Activated naive CD8-positive, alpha-beta T cell treated with anti-CD3 and anti-CD28 coated beads, Interleukin-2, amount 10 ng/mL, durations not matched to agents 7 days and 5 days (primary cell): ENCODE measurements around the gene EAF2. TPM values are rescaled to one million over a fixed set of nuclear protein-coding genes. Genes with fewer than 3 reads are reported as not detected.

ENCODE experiments used
- ATAC-seq: fragments of 150-1000 bp; cut with Tn5 transposase; one replicate; pipeline ENCODE4 v1.10.0; 2021; ENCODE audit warnings: low read depth, moderate library complexity
- POLR2A ChIA-PET: fragments of 350-600 bp; sonication (Branson Sonifier 250); formaldehyde crosslinking; loops from one replicate; lab custom pipeline; 2021; ENCODE audit warnings: antibody characterized with exemption; lab: Charles Lee
- DNase-seq: peaks from one replicate; pipeline ENCODE4 v3.0.0; 2021
- H3K27ac Mint-ChIP-seq: one replicate; pipeline ENCODE4 v1.8.0; 2022; ENCODE audit warnings: mild to moderate bottlenecking, mixed read lengths
- H3K27me3 Mint-ChIP-seq: one replicate; pipeline ENCODE4 v1.8.0; 2022; ENCODE audit warnings: mild to moderate bottlenecking, moderate library complexity, mixed read lengths
- H3K36me3 Mint-ChIP-seq: one replicate; pipeline ENCODE4 v1.8.0; 2021; ENCODE audit warnings: mild to moderate bottlenecking, mixed read lengths
- H3K4me1 Mint-ChIP-seq: one replicate; pipeline ENCODE4 v1.8.0; 2021; ENCODE audit warnings: mixed read lengths
- H3K4me3 Mint-ChIP-seq: one replicate; pipeline ENCODE4 v1.8.0; 2022; ENCODE audit warnings: mild to moderate bottlenecking, moderate library complexity, mixed read lengths
- H3K9me3 Mint-ChIP-seq: one replicate; pipeline ENCODE4 v1.8.0; 2021; ENCODE audit warnings: mixed read lengths
- total RNA-seq, 2 experiments: library from RNA; stranded (reverse); gene quantifications; one replicate each; pipeline ENCODE4 v1.2.3, GENCODE V29; 2021

Gene EAF2
- total RNA-seq = 10 to 100 TPM; 11.4 to 13.3 TPM

DNA sequence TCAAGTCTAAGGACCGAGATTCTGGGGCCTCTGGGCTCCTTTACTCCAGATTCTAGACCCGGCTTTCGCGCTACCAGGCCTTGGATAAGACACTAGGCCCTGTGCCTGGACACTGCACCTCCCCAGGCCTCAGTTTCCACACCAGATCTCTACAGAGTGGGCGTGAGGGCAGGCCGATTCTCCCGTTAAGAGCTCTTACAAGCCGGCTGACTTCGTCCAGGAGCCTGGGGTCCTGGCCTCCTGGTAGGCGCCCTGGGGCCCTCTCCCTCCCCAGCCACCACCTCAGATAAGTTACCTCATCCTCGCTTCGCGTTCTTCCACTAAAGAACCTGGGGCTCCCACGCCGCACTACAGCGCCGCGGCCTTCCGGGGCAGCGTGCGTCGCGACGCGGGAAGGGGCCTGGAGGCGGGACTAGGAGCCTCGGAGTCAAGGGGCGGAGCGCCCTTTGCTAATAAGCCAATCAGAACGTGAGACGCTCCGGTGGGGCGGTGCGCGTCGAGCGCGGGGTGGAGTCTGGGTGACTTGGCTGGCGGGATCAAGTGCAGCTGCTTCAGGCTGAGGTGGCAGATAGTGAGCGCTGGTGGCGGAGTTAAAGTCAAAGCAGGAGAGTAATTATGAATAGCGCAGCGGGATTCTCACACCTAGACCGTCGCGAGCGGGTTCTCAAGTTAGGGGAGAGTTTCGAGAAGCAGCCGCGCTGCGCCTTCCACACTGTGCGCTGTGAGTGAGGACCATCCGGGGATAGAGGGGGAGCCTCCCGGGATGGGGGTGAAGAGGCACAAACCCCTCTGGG, at the start of gene EAF2, which contains the start of gene IQCB1:
TSS of gene EAF2 (plus strand) at position 539 of the 794 bp plus-strand sequence. CDS start at position 616, 77 bp downstream.
TSS of gene IQCB1 (minus strand) at position 390 of the 794 bp plus-strand sequence. CDS start 6,100 bp downstream, outside the sequence.
- H3K9me3 Mint-ChIP-seq = no peaks in the 10 kb centered on the region
- no peaks in the 10 kb centered on the region for H3K27me3 Mint-ChIP-seq
- peaks cover 29% of the 10 kb centered on the region for H3K36me3 Mint-ChIP-seq
- peak; percentile 95 for DNase-seq
- peak within 1 kb of the TSS; percentile 95 for H3K4me3 Mint-ChIP-seq
- POLR2A ChIA-PET = interaction anchor here (1.0 to 1.7 kb wide), 5 partner anchors 9 to 519 kb away, joined by 4 to 9 read pairs (median 5); partner anchors contain the start of gene GOLGB1
- peak; percentile 98 for ATAC-seq
- H3K27ac Mint-ChIP-seq = peak within 1 kb of the TSS; percentile 90
- H3K4me1 Mint-ChIP-seq = peaks cover 37% of the 10 kb centered on the region

DNA sequence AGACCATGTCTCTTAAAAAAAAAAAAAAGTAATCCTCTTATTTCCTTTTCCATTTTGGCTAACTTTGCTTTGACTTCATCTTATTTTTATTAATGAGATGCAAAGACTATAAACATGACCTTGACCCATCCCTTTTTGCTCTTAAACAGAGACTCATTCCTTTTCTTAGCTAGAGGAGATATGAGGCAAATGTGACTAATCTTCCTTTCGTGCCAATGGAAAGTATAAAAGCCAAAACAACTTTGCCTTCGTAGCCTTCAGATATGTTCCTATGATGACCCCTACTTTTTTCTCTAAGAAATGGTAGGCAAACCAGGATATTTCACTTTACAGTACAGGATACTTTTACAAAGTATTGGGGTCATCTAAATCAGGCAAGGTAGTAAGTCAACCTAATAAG, 48.5 kb upstream of the EAF2 start:
- Mint-ChIP-seq H3K27ac (no peak overlapping the region), H3K36me3 (peaks cover 36% of the 10 kb centered on the region), H3K4me3 (no peak overlapping the region), H3K4me1 (no peaks in the 10 kb centered on the region), H3K27me3 (no peaks in the 10 kb centered on the region), H3K9me3 (no peaks in the 10 kb centered on the region)
- no peak for DNase-seq
- ATAC-seq = no peak
- POLR2A ChIA-PET = no interaction called here

DNA sequence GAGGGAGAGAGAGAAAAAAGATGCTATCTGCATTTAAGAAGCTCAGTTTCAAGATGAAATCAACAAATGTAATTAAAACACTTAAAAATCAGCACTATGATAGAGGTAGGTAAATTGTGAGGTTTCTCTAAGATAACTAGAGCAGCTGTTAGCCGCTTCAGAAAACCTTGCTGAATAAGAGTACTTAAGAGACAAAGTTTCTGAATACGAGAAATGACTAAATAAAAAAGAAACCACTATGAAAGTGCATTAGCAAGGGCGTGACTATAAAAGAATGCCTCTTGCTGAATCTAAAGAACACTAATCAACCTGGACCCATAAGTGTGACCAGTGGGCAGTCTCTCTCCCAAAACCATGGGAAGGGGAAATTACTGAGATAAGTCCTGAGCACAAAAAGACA, 41.9 kb upstream of the EAF2 start:
- Mint-ChIP-seq H3K27ac (no peak overlapping the region), H3K4me3 (no peak overlapping the region), H3K27me3 (no peaks in the 10 kb centered on the region), H3K36me3 (peaks cover 31% of the 10 kb centered on the region), H3K4me1 (no peaks in the 10 kb centered on the region), H3K9me3 (no peaks in the 10 kb centered on the region)
- POLR2A ChIA-PET = no interaction called here
- DNase-seq = no peak
- ATAC-seq = no peak

DNA sequence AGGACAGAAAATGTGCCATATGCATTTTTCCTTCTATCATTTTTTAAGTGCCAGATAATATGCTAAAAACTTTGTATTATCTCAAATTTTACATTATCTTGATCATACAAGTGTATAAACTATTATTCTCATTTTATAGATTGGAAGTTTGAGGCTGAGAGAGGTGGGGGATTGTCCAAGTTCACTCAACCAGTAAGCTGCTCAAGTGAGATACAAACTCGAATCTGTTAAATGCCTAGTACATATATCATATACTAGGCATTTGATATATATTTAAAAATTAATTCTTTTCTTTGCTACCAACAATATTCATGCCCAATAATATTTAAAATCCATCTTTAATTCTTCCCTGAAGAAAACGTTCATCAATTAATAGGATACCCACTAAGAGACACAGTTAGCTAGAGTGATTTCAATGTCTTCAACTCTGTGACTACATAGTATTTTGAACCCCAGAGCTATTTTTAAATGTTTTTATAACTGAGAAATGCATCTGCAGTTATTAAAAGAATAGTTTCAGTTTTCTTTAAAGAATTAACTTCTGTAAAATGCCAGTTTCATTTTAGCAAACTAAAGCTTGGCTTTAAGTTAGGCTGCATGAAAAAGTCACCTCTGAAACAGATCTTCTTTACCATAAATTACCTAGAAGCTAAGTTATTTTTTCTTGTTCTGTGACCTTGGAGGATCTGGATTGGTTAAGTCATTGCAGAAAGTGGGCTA, 40.6 kb upstream of the EAF2 start:
- Mint-ChIP-seq H3K4me1 (no peaks in the 10 kb centered on the region), H3K27me3 (no peaks in the 10 kb centered on the region), H3K36me3 (peaks cover 20% of the 10 kb centered on the region), H3K27ac (no peak overlapping the region), H3K9me3 (no peaks in the 10 kb centered on the region), H3K4me3 (no peak overlapping the region)
- ATAC-seq = no peak
- POLR2A ChIA-PET = no interaction called here
- DNase-seq = no peak

DNA sequence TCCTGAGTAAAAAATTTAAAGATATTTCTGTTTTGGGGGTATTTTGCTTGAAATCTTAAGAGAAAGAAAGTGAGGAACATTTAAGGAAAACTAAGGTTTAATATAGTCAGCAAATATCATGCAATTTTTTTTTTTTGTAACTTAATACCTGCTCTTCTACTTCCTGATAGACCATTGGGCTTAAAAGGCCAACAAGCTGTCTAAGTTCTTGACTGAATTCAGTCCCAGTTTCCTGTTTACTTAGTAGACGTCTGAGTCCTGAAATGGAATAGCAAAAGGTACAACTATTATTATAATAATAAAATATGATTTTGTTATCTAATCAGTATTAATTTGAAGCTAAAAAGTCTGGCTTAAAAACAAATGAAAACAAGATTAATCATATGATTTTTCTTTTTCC, 38.0 kb upstream of the EAF2 start:
- Mint-ChIP-seq H3K27ac (no peak overlapping the region), H3K4me3 (no peak overlapping the region), H3K36me3 (peaks cover 22% of the 10 kb centered on the region), H3K27me3 (no peaks in the 10 kb centered on the region), H3K9me3 (no peaks in the 10 kb centered on the region), H3K4me1 (peaks cover 2% of the 10 kb centered on the region)
- no peak for DNase-seq
- no peak for ATAC-seq
- POLR2A ChIA-PET = no interaction called here

DNA sequence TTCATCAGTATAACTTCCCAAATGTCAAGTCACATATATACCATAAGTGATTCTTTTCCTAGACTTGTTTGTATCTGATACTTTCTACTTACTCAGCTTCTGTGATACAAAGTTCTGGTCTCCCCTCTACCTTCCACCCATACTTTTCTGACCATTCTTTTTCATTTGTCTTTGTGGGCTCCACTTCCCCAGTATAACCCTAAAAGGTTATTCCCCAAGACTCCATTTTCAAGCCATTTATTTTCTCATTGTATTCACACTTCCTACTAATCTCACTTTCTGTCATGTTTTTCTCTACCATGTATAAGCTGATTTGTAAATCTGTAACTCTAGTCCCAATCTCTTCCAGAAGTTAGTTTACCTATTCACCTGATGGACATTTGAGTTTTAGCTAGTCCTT, 34.1 kb upstream of the EAF2 start:
- Mint-ChIP-seq H3K4me1 (peaks cover 2% of the 10 kb centered on the region), H3K4me3 (no peak overlapping the region), H3K9me3 (no peaks in the 10 kb centered on the region), H3K27ac (no peak overlapping the region), H3K36me3 (peaks cover 38% of the 10 kb centered on the region), H3K27me3 (no peaks in the 10 kb centered on the region)
- POLR2A ChIA-PET = no interaction called here
- no peak for ATAC-seq
- no peak for DNase-seq

DNA sequence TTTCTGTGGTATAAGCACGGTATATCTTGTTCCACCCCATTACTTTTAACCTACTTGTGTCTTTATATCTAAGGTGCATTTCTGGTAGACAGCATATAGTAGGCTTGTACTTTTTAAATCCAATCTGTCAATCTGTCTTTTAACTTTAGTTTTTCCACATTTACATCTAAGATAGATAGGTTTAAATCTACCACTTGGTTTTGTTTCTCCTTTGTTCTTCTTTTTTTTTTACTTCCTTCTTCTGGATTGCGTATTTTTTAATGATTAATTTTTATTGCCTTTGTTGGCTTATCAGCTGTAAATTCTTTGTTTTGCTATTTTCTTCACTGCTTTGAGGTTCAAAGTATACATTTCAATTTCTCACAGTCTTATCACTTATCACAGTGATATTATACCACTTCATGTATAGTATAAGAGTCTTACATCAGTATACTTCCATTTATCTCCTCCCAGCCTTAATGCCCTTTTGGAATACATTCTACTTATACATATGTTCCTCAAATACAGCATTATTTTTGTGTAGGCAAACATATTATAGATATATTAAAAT, 31.2 kb upstream of the EAF2 start:
- no peak overlapping the region for H3K27ac Mint-ChIP-seq
- POLR2A ChIA-PET = no interaction called here
- H3K36me3 Mint-ChIP-seq = peaks cover 41% of the 10 kb centered on the region
- no peaks in the 10 kb centered on the region for H3K9me3 Mint-ChIP-seq
- H3K4me1 Mint-ChIP-seq = peaks cover 2% of the 10 kb centered on the region
- H3K4me3 Mint-ChIP-seq = no peak overlapping the region
- ATAC-seq (no peak), DNase-seq (no peak)
- no peaks in the 10 kb centered on the region for H3K27me3 Mint-ChIP-seq

DNA sequence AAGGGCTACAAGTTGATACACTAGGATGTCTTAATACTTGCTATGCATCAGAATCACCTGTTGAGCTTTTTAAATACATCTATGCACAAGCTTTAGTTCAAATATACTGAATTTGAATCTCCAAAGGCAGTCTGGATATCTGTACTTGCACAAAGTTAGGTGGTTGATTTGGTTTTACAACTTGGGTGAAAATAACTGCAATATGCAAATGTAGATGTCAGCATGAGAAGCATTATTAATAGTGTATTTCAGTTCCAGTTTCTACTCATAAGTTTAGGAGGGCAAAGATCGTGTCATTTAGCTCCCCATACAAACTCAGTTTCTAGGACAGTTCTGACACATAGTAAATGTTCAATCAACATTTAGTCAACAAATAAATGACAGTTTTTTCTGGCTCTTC, 25.8 kb upstream of the EAF2 start:
- no peak overlapping the region for H3K27ac Mint-ChIP-seq
- POLR2A ChIA-PET = no interaction called here
- peaks cover 9% of the 10 kb centered on the region for H3K4me1 Mint-ChIP-seq
- no peak overlapping the region for H3K4me3 Mint-ChIP-seq
- no peaks in the 10 kb centered on the region for H3K27me3 Mint-ChIP-seq
- H3K9me3 Mint-ChIP-seq = no peaks in the 10 kb centered on the region
- ATAC-seq (no peak), DNase-seq (no peak)
- H3K36me3 Mint-ChIP-seq = peaks cover 42% of the 10 kb centered on the region

DNA sequence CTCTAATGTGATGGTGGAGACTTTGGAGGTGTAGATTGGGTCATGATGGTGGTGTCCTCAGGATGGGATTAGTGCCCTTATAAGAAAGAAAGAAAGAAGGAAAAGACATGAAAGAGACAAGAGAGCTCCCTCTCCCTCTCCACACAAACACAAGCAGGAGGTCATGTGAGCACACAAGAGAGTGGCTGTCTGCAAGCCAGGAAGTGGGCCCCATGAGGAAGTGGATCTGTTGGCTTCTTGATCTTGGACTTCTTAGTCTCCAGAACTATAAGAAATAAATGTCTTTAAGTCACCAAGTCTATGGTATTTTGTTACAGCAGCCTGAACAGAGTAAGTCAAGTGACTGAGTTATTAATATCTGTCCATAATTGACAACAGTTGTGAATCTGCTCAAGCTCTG, 17.3 kb upstream of the EAF2 start:
- Mint-ChIP-seq H3K9me3 (peaks cover 14% of the 10 kb centered on the region), H3K27ac (peak overlapping the region; percentile 35), H3K4me3 (no peak overlapping the region), H3K27me3 (no peaks in the 10 kb centered on the region), H3K4me1 (peaks cover 29% of the 10 kb centered on the region), H3K36me3 (peaks cover 79% of the 10 kb centered on the region)
- no peak for DNase-seq
- POLR2A ChIA-PET = interaction anchor here (2.0 kb wide), 1 partner anchor 17 kb away, joined by 6 read pairs; the partner anchor contains the start of genes EAF2 and IQCB1
- no peak for ATAC-seq

DNA sequence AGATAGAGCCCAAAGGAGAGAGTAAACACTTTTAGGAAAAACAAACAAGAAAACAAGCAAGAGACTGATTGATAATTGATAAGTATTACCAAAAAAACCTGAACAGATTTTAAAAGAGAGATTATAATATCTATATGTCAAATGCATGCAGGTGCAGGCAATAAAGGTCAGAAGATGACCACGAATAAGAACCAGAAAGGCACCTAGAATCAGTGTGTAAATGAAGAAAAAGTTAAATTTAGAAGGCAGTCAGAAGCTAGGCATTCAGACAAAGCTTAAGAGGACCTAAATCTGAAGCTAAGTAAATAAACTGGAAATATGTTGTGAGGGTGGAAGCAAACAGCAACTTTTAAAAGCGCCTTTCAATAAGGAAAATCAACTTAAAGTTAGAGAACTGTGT, 16.4 kb upstream of the EAF2 start:
- DNase-seq (no peak), ATAC-seq (no peak)
- peaks cover 84% of the 10 kb centered on the region for H3K36me3 Mint-ChIP-seq
- H3K9me3 Mint-ChIP-seq = peaks cover 18% of the 10 kb centered on the region
- peaks cover 24% of the 10 kb centered on the region for H3K4me1 Mint-ChIP-seq
- H3K27ac Mint-ChIP-seq = no peak overlapping the region
- H3K4me3 Mint-ChIP-seq = no peak overlapping the region
- POLR2A ChIA-PET = interaction anchor here (2.0 kb wide), 1 partner anchor 16 kb away, joined by 6 read pairs; the partner anchor contains the start of genes EAF2 and IQCB1
- H3K27me3 Mint-ChIP-seq = no peaks in the 10 kb centered on the region

DNA sequence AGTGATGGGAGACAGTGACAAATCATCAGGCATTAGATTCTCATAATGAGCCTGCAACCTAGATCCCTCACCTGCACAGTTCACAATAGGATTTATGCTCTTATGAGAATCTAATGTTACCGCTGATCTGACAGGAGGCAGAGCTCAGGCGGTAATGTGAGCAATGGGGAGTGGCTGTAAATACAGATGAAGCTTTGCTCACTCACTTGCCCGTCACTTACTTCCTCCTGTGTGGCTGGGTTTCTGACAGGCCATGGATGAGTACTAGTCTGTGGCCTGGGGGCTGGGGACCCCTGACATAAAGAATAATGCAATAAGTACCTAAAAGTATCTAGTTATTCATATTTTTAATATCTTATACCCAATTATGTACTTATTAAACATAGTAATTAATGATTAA, 15.8 kb upstream of the EAF2 start:
- ATAC-seq (no peak), DNase-seq (no peak)
- POLR2A ChIA-PET = interaction anchor here (2.0 kb wide), 1 partner anchor 16 kb away, joined by 6 read pairs; the partner anchor contains the start of genes EAF2 and IQCB1
- Mint-ChIP-seq H3K9me3 (peaks cover 18% of the 10 kb centered on the region), H3K36me3 (peaks cover 84% of the 10 kb centered on the region), H3K4me1 (peaks cover 22% of the 10 kb centered on the region), H3K27me3 (no peaks in the 10 kb centered on the region), H3K4me3 (no peak overlapping the region), H3K27ac (no peak overlapping the region)

DNA sequence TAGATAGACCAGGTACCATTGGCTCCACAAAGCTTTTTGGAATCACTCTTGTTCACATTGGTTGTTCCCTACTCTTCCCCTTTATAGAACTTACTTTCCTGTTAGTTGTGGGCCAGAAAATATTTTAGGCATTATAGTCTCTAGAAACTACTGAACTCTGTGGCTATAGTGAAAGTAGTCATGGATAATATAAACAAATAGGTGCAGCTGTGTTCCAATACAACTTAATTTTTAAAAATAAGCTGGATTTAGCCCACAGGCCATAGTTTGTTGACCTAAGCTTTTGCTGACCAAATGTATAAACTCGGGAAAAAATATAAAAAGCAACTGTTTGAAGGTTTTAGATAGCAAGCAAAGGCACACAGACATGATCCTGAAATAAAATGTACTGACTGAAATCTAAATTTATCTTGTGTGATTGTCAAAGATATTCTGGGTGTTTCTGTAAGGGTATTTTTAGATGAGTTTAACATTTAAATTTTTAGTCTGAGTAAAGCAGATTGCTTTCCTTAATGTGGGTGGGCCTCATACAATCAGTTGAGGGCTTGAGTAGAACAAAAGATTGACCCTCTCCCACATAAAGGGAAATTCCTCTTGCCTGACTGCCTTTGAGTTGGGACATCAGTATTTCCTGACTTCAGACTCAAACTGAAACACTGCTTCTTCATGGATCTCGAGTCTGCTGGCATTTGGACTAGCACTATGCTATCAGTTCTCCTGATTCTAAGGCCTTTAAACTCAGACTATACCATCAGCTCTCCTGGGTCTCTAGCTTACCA, 13.4 kb upstream of the EAF2 start:
- Mint-ChIP-seq H3K36me3 (peaks cover 80% of the 10 kb centered on the region), H3K9me3 (peaks cover 14% of the 10 kb centered on the region), H3K27me3 (no peaks in the 10 kb centered on the region), H3K4me3 (no peak overlapping the region), H3K27ac (no peak overlapping the region), H3K4me1 (peaks cover 21% of the 10 kb centered on the region)
- ATAC-seq (no peak), DNase-seq (no peak)
- POLR2A ChIA-PET = interaction anchor here (0.6 kb wide), 1 partner anchor 1227 kb away, joined by 3 read pairs; no protein-coding TSS in a partner anchor

DNA sequence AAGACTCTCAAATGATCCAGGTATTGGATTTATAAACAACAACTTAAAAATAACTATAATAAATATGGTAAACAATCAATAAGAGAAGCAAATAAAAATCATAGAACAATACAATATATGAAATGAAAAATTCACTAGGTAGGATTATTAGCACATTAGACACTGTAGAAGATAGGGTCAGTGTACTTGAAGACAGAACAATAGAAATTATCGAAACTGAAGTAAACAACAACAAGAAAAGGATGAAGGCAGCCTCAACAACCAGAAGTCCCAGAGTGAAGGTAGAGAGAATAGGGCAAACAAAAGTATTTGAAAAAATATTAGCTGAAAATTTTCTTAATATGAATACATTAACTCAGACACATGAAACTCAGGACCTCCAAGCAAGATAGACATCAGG, 12.0 kb upstream of the EAF2 start:
- peaks cover 79% of the 10 kb centered on the region for H3K36me3 Mint-ChIP-seq
- POLR2A ChIA-PET = no interaction called here
- peaks cover 10% of the 10 kb centered on the region for H3K9me3 Mint-ChIP-seq
- ATAC-seq = no peak
- peaks cover 12% of the 10 kb centered on the region for H3K4me1 Mint-ChIP-seq
- no peak for DNase-seq
- H3K4me3 Mint-ChIP-seq = no peak overlapping the region
- no peak overlapping the region for H3K27ac Mint-ChIP-seq
- H3K27me3 Mint-ChIP-seq = no peaks in the 10 kb centered on the region
